NCI-H2107 treated with DMSO at 0.1 percent for 48 hours (cell line): Measurements from ENCODE around the gene CES2.

Experiments
- DNase-seq: peaks from one replicate; lab custom pipeline; 2025; ENCODE audit not compliant: unreplicated experiment; lab: John Stamatoyannopoulos, UW

Gene CES2

GRCh38 chr16:66902648-66903543 is 32.4 kb upstream of the CES2 start:
- no peak for DNase-seq

- DNase-seq, result no peak
Measured at GRCh38 chr16:66903544-66904427, 31.5 kb upstream of the CES2 start.

DNA sequence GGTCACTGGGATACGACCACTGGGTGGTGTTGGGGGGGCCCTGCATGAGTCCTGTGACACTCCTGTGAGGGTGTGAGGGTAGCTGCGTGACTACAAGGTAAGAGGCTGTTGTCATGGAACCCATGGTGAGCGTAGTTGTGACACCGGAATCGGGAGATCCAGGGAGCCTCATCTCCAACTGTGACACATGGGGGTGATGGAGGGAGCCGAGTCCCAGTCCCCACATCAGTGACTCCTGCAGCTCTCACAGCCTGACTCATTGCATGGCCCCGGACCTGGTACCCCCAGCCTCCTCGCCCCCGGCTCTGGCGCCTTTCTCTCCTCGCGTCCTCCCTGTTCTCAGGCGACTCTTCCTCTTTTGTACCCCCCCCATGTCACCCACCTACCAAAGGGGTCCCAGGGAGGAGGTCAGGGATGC is 30.9 kb upstream of the CES2 start:
- no peak for DNase-seq

GRCh38 chr16:66904846-66905632 is 30.3 kb upstream of the CES2 start:
- no peak for DNase-seq

GRCh38 chr16:66905633-66906539 is 29.4 kb upstream of the CES2 start:
- DNase-seq, result no peak

GRCh38 chr16:66906916-66907836 is 28.1 kb upstream of the CES2 start:
- DNase-seq, result no peak

GRCh38 chr16:66908116-66908515 is 27.2 kb upstream of the CES2 start:
- no peak for DNase-seq

GRCh38 chr16:66908762-66909559 is 26.4 kb upstream of the CES2 start:
- no peak for DNase-seq

DNA sequence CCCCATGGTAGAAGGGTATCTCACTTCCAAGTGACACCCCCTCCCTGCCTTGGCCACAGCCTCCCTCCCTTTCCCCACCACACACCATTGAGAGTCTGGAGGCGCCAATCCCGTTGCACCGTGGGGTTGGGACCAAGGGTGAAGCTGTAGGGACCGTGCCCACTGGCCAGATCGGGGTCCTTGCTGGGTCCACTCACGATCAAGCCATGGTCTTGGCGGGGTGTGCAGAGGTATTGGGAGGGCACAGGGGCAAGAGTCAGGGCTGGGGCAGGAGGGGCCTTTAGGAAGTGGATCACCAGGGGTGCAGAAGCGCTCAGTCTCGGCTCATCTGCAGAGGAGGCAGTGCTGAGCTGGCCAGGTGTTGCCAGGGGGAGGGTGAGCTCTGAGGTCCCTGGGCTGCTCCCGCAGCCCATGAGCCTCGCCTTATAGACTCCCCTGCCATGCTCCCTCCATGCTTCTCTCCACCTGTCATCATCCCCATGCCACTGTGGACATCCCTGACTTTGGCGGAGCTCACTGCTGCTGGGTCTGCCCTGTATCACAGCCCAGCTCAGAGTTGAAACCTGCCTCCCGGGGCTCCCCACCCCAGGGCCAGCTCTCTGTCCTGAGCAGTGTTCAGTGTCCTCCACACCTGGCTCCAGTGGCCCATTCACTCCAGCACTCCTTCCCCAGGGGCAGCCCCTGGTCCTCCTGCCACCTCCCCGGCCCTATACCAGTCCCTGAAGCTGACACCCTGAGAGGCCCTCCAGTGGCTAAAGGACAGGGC is 25.0 kb upstream of the CES2 start:
- DNase-seq, result no peak

GRCh38 chr16:66911112-66911511 is 24.2 kb upstream of the CES2 start:
- no peak for DNase-seq

GRCh38 chr16:66911801-66912200 is 23.5 kb upstream of the CES2 start:
- no peak for DNase-seq

DNA sequence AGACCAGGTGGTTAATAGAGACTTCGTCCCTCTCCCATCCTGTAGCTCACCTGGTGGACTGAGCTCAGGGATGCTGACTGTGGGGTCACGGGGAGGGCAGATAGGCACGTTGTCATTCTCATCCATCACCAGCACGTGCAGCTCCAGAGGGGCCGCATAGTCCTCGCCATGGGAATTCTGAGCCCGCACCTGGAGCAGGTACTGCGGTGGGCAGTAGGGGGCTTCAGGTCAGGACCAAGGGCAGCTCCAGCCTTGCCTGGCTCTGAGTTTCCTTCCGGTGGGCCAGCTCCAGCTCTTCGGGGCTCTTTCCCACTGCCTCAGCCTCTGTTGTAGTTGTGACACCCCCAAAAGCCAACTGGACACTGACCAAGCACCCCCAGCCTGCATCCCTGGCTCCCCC is 22.2 kb upstream of the CES2 start:
- DNase-seq, result no peak

- DNase-seq, result no peak
Measured at GRCh38 chr16:66913711-66914110, 21.6 kb upstream of the CES2 start.

- DNase-seq, result no peak
Measured at GRCh38 chr16:66914541-66914940, 20.8 kb upstream of the CES2 start.

GRCh38 chr16:66915041-66915440 is 20.3 kb upstream of the CES2 start:
- DNase-seq, result no peak

DNA sequence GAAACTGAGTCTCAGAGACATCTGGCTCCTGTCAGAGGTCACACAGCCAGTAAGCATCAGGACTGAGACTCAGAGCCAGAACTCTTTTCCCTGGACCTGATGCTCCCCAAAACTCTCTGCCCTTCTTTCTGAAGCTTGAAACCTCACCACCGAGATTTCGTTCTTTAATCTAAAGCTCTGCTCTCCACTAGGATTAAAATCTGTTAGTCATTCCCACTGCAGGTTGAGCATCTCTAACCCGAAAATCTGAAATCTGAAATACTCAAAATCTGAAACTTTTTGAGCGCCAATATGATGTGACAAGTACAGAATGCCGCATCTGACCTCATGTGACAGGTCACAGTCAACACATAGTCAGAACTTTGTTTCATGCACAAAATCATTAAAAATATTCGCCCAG is 18.8 kb upstream of the CES2 start:
- no peak for DNase-seq

GRCh38 chr16:66917741-66918140 is 17.6 kb upstream of the CES2 start:
- DNase-seq, result no peak

DNA sequence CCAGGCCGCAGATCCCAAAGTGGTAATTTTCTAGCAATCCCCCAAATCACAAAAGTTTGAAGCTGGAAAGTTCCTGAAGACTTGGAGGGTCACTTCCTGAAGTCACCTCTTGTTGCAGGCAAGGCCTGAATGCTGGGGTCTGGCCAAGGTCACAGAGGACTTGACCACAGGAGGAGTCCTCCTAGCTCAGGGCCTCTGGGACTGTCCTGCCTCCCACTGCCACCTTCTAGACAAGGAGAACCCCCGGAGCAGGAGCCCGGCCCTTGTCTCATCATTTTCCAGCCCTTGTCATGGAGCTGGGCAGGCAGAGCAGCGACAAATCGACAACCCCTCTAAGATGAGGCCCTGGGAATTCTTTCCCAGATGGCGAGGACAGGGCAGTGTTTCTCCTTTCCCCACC is 17.0 kb upstream of the CES2 start:
- DNase-seq, result no peak
